Endothelial cell of hepatic sinusoid (primary cell): Measurements from ENCODE around the gene C2.
"Not testable (repeated sequence)": the region's sequence is repeated elsewhere in the genome, so short reads cannot be mapped to it uniquely, and the experiment has no call there.

ENCODE experiments used
- in situ Hi-C: cut with HindIII; loops from 2 replicates; pipeline ENCODE4 v1.10.0; 2017; ENCODE audit warnings: low sequenced_read_pairs

The C2 gene

GRCh38 chr6:31920811-31921210 lies 6.7 kb upstream of the C2 start:
- in situ Hi-C loops: no loop called here

GRCh38 chr6:31922942-31923341 lies 4.6 kb upstream of the C2 start:
- in situ Hi-C loops: no loop called here

GRCh38 chr6:31927863-31928671 lies 550 bp downstream of the C2 start:
- in situ Hi-C loops: no loop called here

GRCh38 chr6:31928672-31928939 lies 1.1 kb downstream of the C2 start:
- in situ Hi-C loops: no loop called here

- in situ Hi-C loops: no loop called here
Observed at GRCh38 chr6:31930962-31931361, 3.4 kb downstream of the C2 start.

- in situ Hi-C loops: not testable (repeated sequence)
Observed at GRCh38 chr6:31932137-31932536, 4.6 kb downstream of the C2 start.

- in situ Hi-C loops: no loop called here
Observed at GRCh38 chr6:31933537-31933936, 6.0 kb downstream of the C2 start.

GRCh38 chr6:31935021-31935420 lies 7.5 kb downstream of the C2 start:
- in situ Hi-C loops: no loop called here

GRCh38 chr6:31935823-31936222 lies 8.3 kb downstream of the C2 start:
- in situ Hi-C loops: no loop called here

- in situ Hi-C loops: no loop called here
Observed at GRCh38 chr6:31940256-31940664, 12.7 kb downstream of the C2 start.

- in situ Hi-C loops: no loop called here
Observed at GRCh38 chr6:31943742-31944141, 16.2 kb downstream of the C2 start.

- in situ Hi-C loops: no loop called here
Observed at GRCh38 chr6:31945154-31945506, 17.6 kb downstream of the C2 start.

GRCh38 chr6:31945507-31946369 lies 18.2 kb downstream of the C2 start, which contains the start of gene CFB:
Gene CFB (plus strand): TSS chr6:31946095. CDS start chr6:31946222, 127 bp downstream.
- in situ Hi-C loops: no loop called here

- in situ Hi-C loops: no loop called here
Observed at GRCh38 chr6:31946370-31946885, 18.9 kb downstream of the C2 start.

- in situ Hi-C loops: no loop called here
Observed at GRCh38 chr6:31947070-31947675, 19.7 kb downstream of the C2 start.

GRCh38 chr6:31947864-31948263 lies 20.3 kb downstream of the C2 start:
- in situ Hi-C loops: no loop called here

- in situ Hi-C loops: no loop called here
Observed at GRCh38 chr6:31948306-31948705, 20.8 kb downstream of the C2 start.

GRCh38 chr6:31948753-31949413 lies 21.4 kb downstream of the C2 start:
- in situ Hi-C loops: no loop called here

- in situ Hi-C loops: no loop called here
Observed at GRCh38 chr6:31949926-31950548, 22.5 kb downstream of the C2 start.

GRCh38 chr6:31952140-31952805 lies 24.8 kb downstream of the C2 start:
- in situ Hi-C loops: no loop called here
